H1 (cell line): ENCODE measurements around the gene CGB2. TPM values are rescaled to one million over a fixed set of nuclear protein-coding genes. Genes with fewer than 3 reads are reported as not detected.

Experiments
- CTCF ChIA-PET: fragments of 300-600 bp; sonication (Branson Sonifier 250); formaldehyde crosslinking; loops from one replicate; lab custom pipeline; 2021; ENCODE audit not compliant: partially characterized antibody; lab: Charles Lee
- POLR2A ChIA-PET: fragments of 300-600 bp; sonication (Branson Sonifier 250); formaldehyde crosslinking; loops from one replicate; lab custom pipeline; 2021; ENCODE audit warnings: inconsistent platforms; ENCODE audit not compliant: partially characterized antibody; lab: Charles Lee
- DNase-seq, 2 experiments: peaks; one replicate each; pipeline versions ENCODE4 v3.0.0 to v3.0.0-alpha.2; 2010 to 2022; ENCODE audit warnings: low spot score in 2 of 2, low read depth in 1 of 2, mixed read lengths in 1 of 2
- FAIRE-seq: peaks from 2 replicates; lab custom pipeline; 2011; peaks lifted over from hg19 to GRCh38; lab: Jason Lieb, UNC
- H2AFZ ChIP-seq: 2 replicates; pipeline ENCODE4 v1.8.1; 2012; ENCODE audit warnings: low read length, inconsistent platforms
- H2AK5ac ChIP-seq: 2 replicates; pipeline ENCODE4 v1.6.1; 2013; ENCODE audit warnings: low read depth, low read length
- H2BK120ac ChIP-seq: replicated peaks from 2 replicates; pipeline ENCODE3; 2013; ENCODE audit warnings: low read depth, low read length, inconsistent platforms
- H2BK12ac ChIP-seq: 2 replicates; pipeline ENCODE4 v1.6.1; 2013; ENCODE audit warnings: low read depth, low read length
- H2BK15ac ChIP-seq: 2 replicates; pipeline ENCODE4 v1.6.1; 2013; ENCODE audit warnings: low read length
- H2BK20ac ChIP-seq: 2 replicates; pipeline ENCODE4 v1.6.1; 2013; ENCODE audit warnings: low read length
- H2BK5ac ChIP-seq: 2 replicates; pipeline ENCODE4 v1.6.1; 2013; ENCODE audit warnings: low read depth, low read length
- H3K14ac ChIP-seq: 2 replicates; pipeline ENCODE4 v1.6.1; 2013; ENCODE audit warnings: inconsistent platforms; ENCODE audit not compliant: insufficient read length
- H3K18ac ChIP-seq: 2 replicates; pipeline ENCODE4 v1.6.1; 2013; ENCODE audit warnings: low read length; ENCODE audit errors: extremely low read depth
- H3K23ac ChIP-seq: 2 replicates; pipeline ENCODE4 v1.6.1; 2013; ENCODE audit warnings: inconsistent platforms; ENCODE audit not compliant: insufficient read length
- H3K23me2 ChIP-seq: 2 replicates; pipeline ENCODE4 v1.6.1; 2013; ENCODE audit warnings: low read depth, low read length
- H3K27ac ChIP-seq: 2 replicates; pipeline ENCODE4 v1.6.1; 2011; ENCODE audit warnings: low read depth, low read length, inconsistent platforms
- H3K27me3 ChIP-seq, 4 experiments: replicated peaks in 1 of 4; 1 replicate in 1 of 4; 2 replicates in 3 of 4; pipeline versions ENCODE4 v1.6.1 to v1.8.1; 2011 to 2013; ENCODE audit warnings: low read length in 3 of 4, mild to moderate bottlenecking in 3 of 4, inconsistent platforms in 2 of 4, mixed read lengths in 2 of 4, moderate library complexity in 1 of 4; ENCODE audit not compliant: control insufficient read depth in 3 of 4, insufficient read depth in 3 of 4; ENCODE audit errors: extremely low read depth in 1 of 4
- H3K36me3 ChIP-seq, 4 experiments: 2 replicates each; pipeline versions ENCODE4 v1.6.1 to v1.8.1; 2011 to 2013; ENCODE audit warnings: mild to moderate bottlenecking in 4 of 4, low read length in 3 of 4, moderate library complexity in 2 of 4, control low read depth in 1 of 4, inconsistent platforms in 1 of 4; ENCODE audit not compliant: insufficient read depth in 4 of 4, control insufficient read depth in 2 of 4
- H3K4ac ChIP-seq: replicated peaks from 2 replicates; pipeline ENCODE3; 2013; ENCODE audit warnings: low read length, low read depth, mixed read lengths, inconsistent platforms; ENCODE audit not compliant: insufficient read length
- H3K4me1 ChIP-seq, 4 experiments: replicated peaks in 1 of 4; 1 replicate in 1 of 4; 2 replicates in 3 of 4; pipeline versions ENCODE4 v1.6.1 to v1.8.1; 2011 to 2013; ENCODE audit warnings: low read length in 3 of 4, inconsistent platforms in 2 of 4, mixed read lengths in 1 of 4; ENCODE audit not compliant: insufficient read depth in 4 of 4, control insufficient read depth in 3 of 4
- H3K4me2 ChIP-seq, 2 experiments: 2 replicates each; pipeline versions ENCODE4 v1.6.1 to v1.8.1; 2011 to 2013; ENCODE audit warnings: low read depth in 2 of 2, low read length in 2 of 2, control low read depth in 1 of 2, inconsistent platforms in 1 of 2, mild to moderate bottlenecking in 1 of 2; ENCODE audit not compliant: insufficient read depth in 1 of 2
- H3K4me3 ChIP-seq, 4 experiments: fragments of 200-600, 300-600 bp in 1 of 4; sonication (generic), shearing (Covaris generic), sonication (Bioruptor Twin) in 1 of 4; 2 replicates each; pipeline versions ENCODE4 v1.5.1 to v1.8.1; 2011 to 2016; ENCODE audit warnings: low read length in 4 of 4, low read depth in 3 of 4, control low read depth in 2 of 4, inconsistent platforms in 2 of 4, mild to moderate bottlenecking in 2 of 4, mixed read lengths in 1 of 4, moderate library complexity in 1 of 4; ENCODE audit not compliant: insufficient read depth in 2 of 4; ENCODE audit errors: extremely low read depth in 1 of 4
- H3K56ac ChIP-seq: replicated peaks from 2 replicates; pipeline ENCODE3; 2013; ENCODE audit warnings: low read depth, mild to moderate bottlenecking, mixed read lengths, low read length, inconsistent platforms; ENCODE audit not compliant: insufficient read length
- H3K79me1 ChIP-seq: 2 replicates; pipeline ENCODE4 v1.6.1; 2013; ENCODE audit warnings: low read depth, low read length, control low read depth
- H3K79me2 ChIP-seq, 2 experiments: 2 replicates each; pipeline versions ENCODE4 v1.6.1 to v1.8.1; 2012 to 2013; ENCODE audit warnings: low read length in 2 of 2, mild to moderate bottlenecking in 2 of 2, inconsistent platforms in 1 of 2; ENCODE audit not compliant: insufficient read depth in 2 of 2, control insufficient read depth in 1 of 2
- H3K9ac ChIP-seq, 4 experiments: replicated peaks in 1 of 4; 1 replicate in 1 of 4; 2 replicates in 3 of 4; pipeline versions ENCODE4 v1.6.1 to v1.8.1; 2011 to 2013; ENCODE audit warnings: low read depth in 3 of 4, low read length in 3 of 4, control low read depth in 2 of 4, mild to moderate bottlenecking in 2 of 4, moderate library complexity in 2 of 4, inconsistent platforms in 1 of 4; ENCODE audit errors: extremely low read depth in 1 of 4
- H3K9me3 ChIP-seq, 2 experiments: 2 replicates each; pipeline versions ENCODE4 v1.6.1 to v1.8.1; 2012 to 2013; ENCODE audit warnings: mild to moderate bottlenecking in 2 of 2, moderate library complexity in 2 of 2, control low read depth in 1 of 2, inconsistent platforms in 1 of 2, low read depth in 1 of 2, low read length in 1 of 2, mixed read lengths in 1 of 2; ENCODE audit not compliant: insufficient read depth in 2 of 2
- H4K20me1 ChIP-seq, 2 experiments: replicated peaks in 1 of 2; 2 replicates each; pipeline versions ENCODE3 to v1.8.1; 2011 to 2013; ENCODE audit warnings: inconsistent platforms in 2 of 2, low read length in 2 of 2, mild to moderate bottlenecking in 1 of 2; ENCODE audit not compliant: insufficient read depth in 2 of 2, control insufficient read depth in 1 of 2
- H4K5ac ChIP-seq: 2 replicates; pipeline ENCODE4 v1.6.1; 2013; ENCODE audit warnings: low read length, low read depth, mixed read lengths, inconsistent platforms; ENCODE audit not compliant: insufficient read length
- H4K8ac ChIP-seq: 2 replicates; pipeline ENCODE4 v1.8.0; 2013; ENCODE audit warnings: mild to moderate bottlenecking, moderate library complexity, low read length, inconsistent platforms; ENCODE audit not compliant: insufficient read depth; ENCODE audit errors: extremely low read depth
- H4K91ac ChIP-seq: replicated peaks from 2 replicates; pipeline ENCODE3; 2013; ENCODE audit warnings: low read length, mixed read lengths, inconsistent platforms; ENCODE audit not compliant: insufficient read length
- PHF8 ChIP-seq: fragments of 200-600 bp; sonication (generic); conservative IDR thresholded peaks from 2 replicates; pipeline ENCODE4 v1.7.1; 2012; ENCODE audit warnings: low read depth, mild to moderate bottlenecking, inconsistent platforms, low read length, moderate library complexity
- SP2 ChIP-seq: IDR thresholded peaks from 2 replicates; pipeline ENCODE4 v1.6.1; 2012; ENCODE audit warnings: mild to moderate bottlenecking, low read length, inconsistent platforms
- SRF ChIP-seq: IDR thresholded peaks from 2 replicates; pipeline ENCODE4 v1.6.1; 2011; ENCODE audit warnings: mild to moderate bottlenecking, low read depth, low read length, moderate library complexity
- WGBS, 2 experiments: shearing (Covaris generic) in 1 of 2; methylation state at CpG; one replicate each; pipeline versions ENCODE4 v1.1.6 to v1.1.7; 2013 to 2015; ENCODE audit warnings: low lambda C conversion rate in 2 of 2, mixed read lengths in 2 of 2, inconsistent platforms in 1 of 2, low coverage in 1 of 2, missing lambda C conversion rate in 1 of 2; ENCODE audit not compliant: insufficient replicate concordance in 2 of 2, insufficient coverage in 1 of 2, insufficient read length in 1 of 2; ENCODE audit errors: extremely low coverage in 1 of 2, missing lambda C conversion rate in 1 of 2; 5-methylcytosine and 5-hydroxymethylcytosine counted together
- polyA plus RNA-seq, 7 experiments: library from polyadenylated mRNA; depleted of rRNA in 3 of 7; stranded (reverse) in 5 of 7; unstranded in 2 of 7; fragments of >200 nt in 5 of 7; fragments of 200-250 nt in 2 of 7; gene quantifications; 1 replicate in 5 of 7; 2 replicates in 1 of 7; 4 replicates in 1 of 7; pipeline versions ENCODE4 v1.2.1 to v1.2.3, GENCODE V29; 2011 to 2013; ENCODE audit warnings: missing spikeins in 2 of 7, mixed read lengths in 2 of 7
- total RNA-seq: library from RNA; stranded (reverse); fragmentation: NEBNext Ultra II Directional; extraction: Animal tissue kit (Norgen Biotek cat#: 25700); gene quantifications from 2 replicates; pipeline ENCODE4 v1.2.1, GENCODE V29; 2021

Gene CGB2
- total and polyA plus RNA-seq, 2 of the 8 experiments (the other 6 are each of a cell fraction or from before 2014, with no cell fraction given): 0.71 to 3.2 TPM

GRCh38 chr19:49020342-49020741, 11.3 kb upstream of the CGB2 start:
- H4K5ac ChIP-seq: no peak overlapping the region
- H3K4me1 ChIP-seq: peaks cover 0 to 17% (median 8%) of the 10 kb centered on the region in 4 experiments; a peak in 5 of 7 replicates
- no peak overlapping the region for H3K4me3 ChIP-seq
- peaks cover under 1 to 9% (median 2%) of the 10 kb centered on the region in 4 experiments; a peak in 6 of 8 replicates for H3K36me3 ChIP-seq
- no peak overlapping the region for H3K27ac ChIP-seq
- H3K4me2 ChIP-seq: peak overlapping the region; percentile 33 to 78; a peak in 2 of 4 replicates
- H3K18ac ChIP-seq: peak overlapping the region; percentile 71
- H4K91ac ChIP-seq: no peak overlapping the region
- FAIRE-seq: no peak
- H3K9me3 ChIP-seq: no peaks in the 10 kb centered on the region
- H2BK15ac ChIP-seq: no peak overlapping the region
- peaks cover 6% of the 10 kb centered on the region; the same call in 1 of the 2 replicates for H3K23me2 ChIP-seq
- H3K79me1 ChIP-seq: no peaks in the 10 kb centered on the region
- H3K27me3 ChIP-seq: peaks cover 0 to 15% (median 12%) of the 10 kb centered on the region in 4 experiments; a peak in 6 of 7 replicates
- no peak for TF ChIP-seq PHF8
- TF ChIP-seq SRF: no peak
- TF ChIP-seq SP2: peak; percentile 8; the same call in 1 of the 2 replicates
- no peak overlapping the region for H3K14ac ChIP-seq
- WGBS, 2 experiments: 75% methylated on average over 11 of the region's 11 CpGs; no CpG with 5 or more reads in 1 of the 2 experiments
- no peak overlapping the region for H3K9ac ChIP-seq
- H4K20me1 ChIP-seq: peaks cover 0 to 2% of the 10 kb centered on the region in 2 experiments
- ChIA-PET CTCF (interaction anchor here (1.2 to 8.1 kb wide), 6 partner anchors 11 to 205 kb away, joined by 3 to 46 read pairs (median 8); partner anchors contain the start of genes CGB2, GYS1 and RUVBL2), POLR2A (interaction anchor here (1.1 to 1.5 kb wide), 5 partner anchors 22 to 210 kb away, joined by 3 to 6 read pairs (median 3); partner anchors contain the start of genes BCAT2 and LIN7B)
- H3K79me2 ChIP-seq: no peaks in the 10 kb centered on the region
- no peak overlapping the region for H4K8ac ChIP-seq
- H2BK5ac ChIP-seq: no peak overlapping the region
- no peak overlapping the region for H2BK20ac ChIP-seq
- no peak overlapping the region for H3K23ac ChIP-seq
- DNase-seq: peak in 1 of 2 experiments; percentile 60
- no peak overlapping the region for H2AK5ac ChIP-seq
- H3K4ac ChIP-seq: no peak overlapping the region
- H3K56ac ChIP-seq: no peak overlapping the region
- no peak overlapping the region for H2BK120ac ChIP-seq
- H2BK12ac ChIP-seq: peak overlapping the region; percentile 50; the same call in 1 of the 2 replicates
- no peak overlapping the region for H2AFZ ChIP-seq
